RWPE1 (cell line): ENCODE measurements around the gene PDE11A.

Experiments
- CTCF ChIA-PET: fragments of 350-600 bp; sonication (Branson Sonifier 250); formaldehyde crosslinking; extraction: SDS; loops from one replicate; lab custom pipeline; 2021; lab: Yijun Ruan, JAX
- POLR2A ChIA-PET: fragments of 400-600 bp; formaldehyde crosslinking; extraction: SDS; loops from one replicate; lab custom pipeline; 2020; ENCODE audit warnings: antibody characterized with exemption; ENCODE audit not compliant: low non-redundant PET; lab: Yijun Ruan, JAX
- DNase-seq: peaks from one replicate; pipeline ENCODE4 v3.0.0; 2012; ENCODE audit warnings: low spot score
- H3K27ac ChIP-seq: fragments of 450-650 bp; 2 replicates; pipeline ENCODE4 v1.5.1; 2017
- CTCF ChIP-seq: fragments of 450-650 bp; conservative IDR thresholded peaks from 2 replicates; pipeline ENCODE4 v1.5.1; 2017; ENCODE audit warnings: low read depth, mild to moderate bottlenecking

Gene PDE11A

DNA sequence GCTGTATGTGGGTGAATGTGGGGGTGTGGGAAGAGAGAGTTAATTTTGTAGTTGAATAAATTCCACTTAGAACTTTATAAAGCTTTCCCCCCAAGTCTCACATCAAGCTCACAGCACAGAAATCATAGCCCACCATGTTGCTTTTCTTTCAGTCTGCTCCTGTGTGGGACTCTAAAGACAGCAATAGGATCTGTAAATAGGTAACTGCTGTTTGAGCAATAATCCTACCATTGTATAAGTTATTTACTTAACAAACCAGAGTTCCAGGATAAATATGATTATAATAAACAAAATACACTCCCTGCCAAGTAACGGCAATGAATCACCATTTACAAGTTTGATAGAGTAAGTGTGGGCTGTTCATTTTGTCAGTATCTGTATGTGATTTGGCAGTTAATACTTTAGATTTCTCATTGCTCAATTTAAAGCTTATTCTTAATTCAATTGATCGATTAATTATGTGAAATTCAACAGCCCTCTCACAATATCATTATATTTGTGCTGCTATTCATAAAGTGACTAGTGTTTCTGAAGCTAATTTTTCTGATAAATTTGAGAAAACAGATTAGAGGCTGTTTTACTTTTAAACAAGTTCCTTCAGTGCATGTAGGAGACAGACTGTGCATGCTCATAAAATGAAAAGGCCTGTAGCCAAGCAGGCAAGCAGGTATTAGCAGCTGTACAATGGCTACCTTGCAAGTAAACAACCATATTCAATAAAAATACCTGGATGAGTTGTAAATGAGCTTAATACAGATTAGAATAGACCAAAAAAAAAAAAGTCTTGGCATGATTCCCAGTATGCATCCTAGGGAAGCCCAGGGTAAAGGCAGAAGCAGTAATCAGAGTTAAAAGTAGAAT is 142.7 kb downstream of the PDE11A start:
- no peak for TF ChIP-seq CTCF
- ChIA-PET POLR2A (no interaction called here), CTCF (interaction anchor here (0.5 kb wide), 1 partner anchor 24 kb away, joined by 3 read pairs; no protein-coding TSS in a partner anchor)
- H3K27ac ChIP-seq = no peak overlapping the region
- DNase-seq = no peak

DNA sequence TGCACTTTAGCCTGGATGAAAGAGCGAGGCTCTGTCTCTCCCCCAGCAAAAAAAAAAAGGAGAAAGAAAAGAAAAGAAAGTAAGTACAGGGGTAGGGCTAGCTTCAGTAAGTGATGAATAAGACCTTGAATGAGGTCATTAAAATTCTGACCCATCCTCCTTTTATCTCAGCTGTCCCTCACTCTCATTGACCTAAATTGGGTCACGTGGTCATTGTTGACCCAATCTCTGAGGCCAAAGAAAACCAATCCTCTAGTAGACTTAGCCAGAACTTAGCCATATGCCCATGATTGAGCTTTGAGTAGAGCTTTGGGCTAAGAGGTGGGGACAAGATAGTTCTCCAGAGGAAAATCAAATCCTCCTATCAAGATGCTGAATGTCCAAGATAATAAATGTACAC is 149.3 kb downstream of the PDE11A start:
- CTCF ChIA-PET = interaction anchor here (0.6 kb wide), 1 partner anchor 37 kb away, joined by 3 read pairs; no protein-coding TSS in a partner anchor
- no peak for TF ChIP-seq CTCF
- DNase-seq = no peak
- POLR2A ChIA-PET = no interaction called here
- H3K27ac ChIP-seq = no peak overlapping the region

GRCh38 chr2:177921726-177922125 is 150.9 kb downstream of the PDE11A start:
- CTCF ChIA-PET = no interaction called here
- H3K27ac ChIP-seq = no peak overlapping the region
- no peak for DNase-seq
- POLR2A ChIA-PET = no interaction called here
- no peak for TF ChIP-seq CTCF

DNA sequence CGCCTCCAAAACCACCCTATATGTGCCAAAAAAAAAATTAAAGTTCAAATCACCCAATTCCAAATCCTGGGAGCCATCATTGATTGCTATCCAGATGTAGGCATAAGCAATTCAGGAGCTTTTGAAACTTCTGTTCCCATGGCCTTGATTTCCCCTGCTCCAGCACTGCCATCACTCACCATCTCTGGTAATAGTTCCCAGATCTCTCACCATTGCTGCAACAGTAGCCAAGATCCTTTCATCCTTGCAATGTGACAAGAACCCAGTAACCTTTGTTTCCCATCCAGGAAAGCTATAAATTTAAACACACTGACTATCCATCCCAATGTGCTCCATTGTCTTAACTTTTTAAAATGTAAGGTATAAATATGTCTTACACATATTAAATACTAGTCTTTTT is 155.4 kb downstream of the PDE11A start:
- POLR2A ChIA-PET = no interaction called here
- no peak overlapping the region for H3K27ac ChIP-seq
- no peak for TF ChIP-seq CTCF
- no peak for DNase-seq
- CTCF ChIA-PET = no interaction called here

DNA sequence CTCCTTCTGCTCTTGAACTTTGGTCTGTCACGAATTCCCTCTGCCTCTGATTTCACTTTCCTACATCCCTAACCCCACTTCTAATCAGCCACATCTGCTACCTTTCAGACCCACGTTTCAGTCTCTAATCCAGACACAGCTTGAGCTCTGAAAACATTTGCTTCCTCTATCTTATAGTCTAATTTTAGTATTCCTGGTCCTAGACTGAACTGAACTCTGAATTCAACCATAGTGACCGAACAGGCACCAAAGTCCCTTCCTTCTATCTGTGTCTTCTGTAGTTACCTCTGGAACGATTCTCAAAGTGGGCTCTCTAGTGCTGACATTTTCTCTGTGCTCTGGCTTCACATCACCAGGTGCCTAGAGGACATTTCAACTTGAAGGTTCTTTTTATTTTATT is 156.2 kb downstream of the PDE11A start:
- ChIA-PET POLR2A (no interaction called here), CTCF (no interaction called here)
- H3K27ac ChIP-seq = no peak overlapping the region
- DNase-seq = no peak
- no peak for TF ChIP-seq CTCF

- no peak overlapping the region for H3K27ac ChIP-seq
- CTCF ChIA-PET = interaction anchor here (0.6 kb wide), 1 partner anchor 1009 kb away, joined by 5 read pairs; no protein-coding TSS in a partner anchor
- DNase-seq = no peak
- no peak for TF ChIP-seq CTCF
- POLR2A ChIA-PET = no interaction called here
These were observed 158.3 kb downstream of the PDE11A start for GRCh38 chr2:177914247-177914646.
